Muscle of leg (tissue), 16 donors: Measurements from ENCODE around the gene ZC3H6. TPM values are rescaled to one million over a fixed set of nuclear protein-coding genes. Genes with fewer than 3 reads are reported as not detected.

Source experiments
- DNase-seq: peaks from one replicate; pipeline ENCODE4 v3.0.0; 2013
- H3K27ac ChIP-seq: one replicate; pipeline ENCODE4 v1.5.1; 2013; ENCODE audit warnings: mild to moderate bottlenecking, low read length, control low read depth
- H3K27me3 ChIP-seq: one replicate; pipeline ENCODE4 v1.6.1; 2013; ENCODE audit warnings: low read length; ENCODE audit not compliant: control insufficient read depth, insufficient read depth
- H3K36me3 ChIP-seq: one replicate; pipeline ENCODE4 v1.6.1; 2013; ENCODE audit warnings: low read length; ENCODE audit not compliant: control insufficient read depth, insufficient read depth
- H3K4me1 ChIP-seq: one replicate; pipeline ENCODE4 v1.6.1; 2013; ENCODE audit warnings: low read length; ENCODE audit not compliant: control insufficient read depth, insufficient read depth
- H3K4me3 ChIP-seq: one replicate; pipeline ENCODE4 v1.5.1; 2013; ENCODE audit warnings: low read length, control low read depth
- H3K9me3 ChIP-seq: replicated peaks from 2 replicates; pipeline ENCODE4 v1.6.1; 2013; ENCODE audit warnings: low read depth, low read length; ENCODE audit not compliant: control insufficient read depth
- WGBS: methylation state at CpG from one replicate; pipeline ENCODE4 v1.1.5; 2013; ENCODE audit warnings: missing lambda C conversion rate; ENCODE audit not compliant: insufficient coverage; 5-methylcytosine and 5-hydroxymethylcytosine counted together
- long read RNA-seq, 11 donors: transcript quantifications; one replicate each; lab custom pipeline, GENCODE V29; 2026
- polyA plus RNA-seq, 8 donors: library from polyadenylated mRNA; unstranded; fragments of 120-200 nt; gene quantifications; one replicate each; pipeline versions ENCODE4 v1.2.1 to v1.2.3, GENCODE V29; 2013; ENCODE audit warnings: inconsistent platforms in 1 of 8, low replicate concordance in 1 of 8; ENCODE audit not compliant: insufficient read length in 8 of 8, insufficient read depth in 1 of 8
- total RNA-seq: library from RNA; stranded (reverse); fragments of 120-200 nt; gene quantifications from one replicate; pipeline ENCODE4 v1.2.4, GENCODE V29; 2013

Gene ZC3H6, protein sequence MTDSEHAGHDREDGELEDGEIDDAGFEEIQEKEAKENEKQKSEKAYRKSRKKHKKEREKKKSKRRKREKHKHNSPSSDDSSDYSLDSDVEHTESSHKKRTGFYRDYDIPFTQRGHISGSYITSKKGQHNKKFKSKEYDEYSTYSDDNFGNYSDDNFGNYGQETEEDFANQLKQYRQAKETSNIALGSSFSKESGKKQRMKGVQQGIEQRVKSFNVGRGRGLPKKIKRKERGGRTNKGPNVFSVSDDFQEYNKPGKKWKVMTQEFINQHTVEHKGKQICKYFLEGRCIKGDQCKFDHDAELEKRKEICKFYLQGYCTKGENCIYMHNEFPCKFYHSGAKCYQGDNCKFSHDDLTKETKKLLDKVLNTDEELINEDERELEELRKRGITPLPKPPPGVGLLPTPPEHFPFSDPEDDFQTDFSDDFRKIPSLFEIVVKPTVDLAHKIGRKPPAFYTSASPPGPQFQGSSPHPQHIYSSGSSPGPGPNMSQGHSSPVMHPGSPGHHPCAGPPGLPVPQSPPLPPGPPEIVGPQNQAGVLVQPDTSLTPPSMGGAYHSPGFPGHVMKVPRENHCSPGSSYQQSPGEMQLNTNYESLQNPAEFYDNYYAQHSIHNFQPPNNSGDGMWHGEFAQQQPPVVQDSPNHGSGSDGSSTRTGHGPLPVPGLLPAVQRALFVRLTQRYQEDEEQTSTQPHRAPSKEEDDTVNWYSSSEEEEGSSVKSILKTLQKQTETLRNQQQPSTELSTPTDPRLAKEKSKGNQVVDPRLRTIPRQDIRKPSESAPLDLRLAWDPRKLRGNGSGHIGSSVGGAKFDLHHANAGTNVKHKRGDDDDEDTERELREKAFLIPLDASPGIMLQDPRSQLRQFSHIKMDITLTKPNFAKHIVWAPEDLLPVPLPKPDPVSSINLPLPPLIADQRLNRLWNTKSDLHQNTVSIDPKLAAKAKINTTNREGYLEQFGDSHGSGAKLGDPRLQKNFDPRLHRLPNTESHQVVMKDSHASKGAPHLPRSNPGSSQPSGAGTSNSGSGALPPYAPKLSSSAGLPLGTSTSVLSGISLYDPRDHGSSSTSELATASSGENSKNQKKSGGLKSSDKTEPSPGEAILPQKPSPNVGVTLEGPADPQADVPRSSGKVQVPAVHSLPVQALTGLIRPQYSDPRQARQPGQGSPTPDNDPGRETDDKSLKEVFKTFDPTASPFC
- total RNA-seq (8.2 TPM), polyA plus RNA-seq (1 to 10 TPM; 3.3 to 5.7 (median 4.4) TPM)
- long read RNA-seq, donor 1: 0 reads
- long read RNA-seq, donor 2: 0 reads
- long read RNA-seq, donor 3: 0 reads
- long read RNA-seq, donor 4: 0 reads
- long read RNA-seq, donor 5, full-length matches to known transcripts: 1 of 1 reads
- long read RNA-seq, donor 5, partial matches to known transcripts: 0 of 1 reads
- long read RNA-seq, donor 5, other reads (novel, unspliced or antisense): 0 of 1 reads
- long read RNA-seq, donor 6, partial matches to known transcripts: 8 of 8 reads
- long read RNA-seq, donor 6, other reads (novel, unspliced or antisense): 0 of 8 reads
- long read RNA-seq, donor 7, partial matches to known transcripts: 18 of 18 reads
- long read RNA-seq, donor 7, other reads (novel, unspliced or antisense): 0 of 18 reads
- long read RNA-seq, donor 8: 0 reads
- long read RNA-seq, donor 9: 0 reads
- long read RNA-seq, donor 10, partial matches to known transcripts: 5 of 5 reads
- long read RNA-seq, donor 10, other reads (novel, unspliced or antisense): 0 of 5 reads
- long read RNA-seq, donor 11, partial matches to known transcripts: 15 of 15 reads
- long read RNA-seq, donor 11, other reads (novel, unspliced or antisense): 0 of 15 reads

DNA sequence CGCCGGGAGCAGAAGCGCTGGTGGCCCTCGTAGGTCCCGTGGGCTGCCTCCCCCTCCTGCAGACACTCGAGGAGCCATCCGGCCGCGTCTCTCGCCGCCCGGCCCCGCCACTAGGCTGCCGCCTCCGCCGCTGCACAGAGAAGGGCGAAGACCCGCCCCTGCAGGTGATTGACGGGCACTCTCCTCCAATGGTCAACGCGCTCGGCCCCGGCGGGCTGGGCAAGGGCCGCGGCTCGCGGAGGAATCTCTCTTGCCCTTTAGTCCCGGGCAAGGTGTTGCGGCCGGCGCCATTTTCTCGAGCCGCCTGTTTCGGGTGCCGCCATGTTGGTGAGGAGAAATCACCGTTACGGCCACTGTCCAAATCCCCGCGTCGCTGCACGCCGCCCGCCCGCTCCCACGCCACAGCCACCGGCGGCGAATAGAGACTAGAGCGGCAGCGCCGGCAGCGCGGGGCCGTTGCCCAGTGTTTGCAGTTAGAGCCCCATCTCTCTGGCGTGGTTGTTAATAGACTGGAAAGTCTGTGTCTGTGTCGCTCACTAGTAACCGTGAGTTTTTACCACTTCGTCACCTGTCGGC, at the start of gene ZC3H6:
Gene ZC3H6 (plus strand): TSS at position 287 of the 576 bp plus-strand sequence. CDS start 398 bp downstream, outside the sequence.
- Histone ChIP-seq H3K4me3 (peak within 1 kb of the TSS; percentile 100), H3K27me3 (no peaks in the 10 kb centered on the region), H3K4me1 (no peaks in the 10 kb centered on the region), H3K27ac (peak within 1 kb of the TSS; percentile 100), H3K36me3 (no peaks in the 10 kb centered on the region), H3K9me3 (no peaks in the 10 kb centered on the region)
- DNase-seq: peak; percentile 99
- WGBS: 0% methylated on average over 53 of the region's 60 CpGs

DNA sequence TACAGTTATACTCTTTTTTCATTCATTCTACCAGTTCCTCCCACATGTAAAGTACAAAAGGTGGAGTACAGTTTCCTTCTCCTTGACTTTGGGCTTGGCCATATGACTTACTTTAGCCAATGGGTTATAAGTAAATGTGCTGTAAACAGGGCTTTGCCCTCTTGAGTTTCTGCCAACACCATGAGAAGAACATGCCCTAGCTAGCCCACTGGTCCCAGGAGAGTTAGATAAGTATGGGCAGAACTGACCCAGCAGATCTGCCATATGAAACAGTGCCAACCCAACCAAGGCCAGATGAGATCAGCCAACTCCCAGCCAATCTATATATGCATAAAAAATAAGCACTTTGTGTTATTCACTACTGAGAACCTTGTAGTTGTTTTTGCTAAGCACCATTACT, 46.0 kb upstream of the ZC3H6 start:
- H3K9me3 ChIP-seq: no peaks in the 10 kb centered on the region
- H3K36me3 ChIP-seq: no peaks in the 10 kb centered on the region
- H3K27me3 ChIP-seq: no peaks in the 10 kb centered on the region
- no peak for DNase-seq
- H3K27ac ChIP-seq: no peak overlapping the region
- H3K4me3 ChIP-seq: no peak overlapping the region
- H3K4me1 ChIP-seq: no peaks in the 10 kb centered on the region

DNA sequence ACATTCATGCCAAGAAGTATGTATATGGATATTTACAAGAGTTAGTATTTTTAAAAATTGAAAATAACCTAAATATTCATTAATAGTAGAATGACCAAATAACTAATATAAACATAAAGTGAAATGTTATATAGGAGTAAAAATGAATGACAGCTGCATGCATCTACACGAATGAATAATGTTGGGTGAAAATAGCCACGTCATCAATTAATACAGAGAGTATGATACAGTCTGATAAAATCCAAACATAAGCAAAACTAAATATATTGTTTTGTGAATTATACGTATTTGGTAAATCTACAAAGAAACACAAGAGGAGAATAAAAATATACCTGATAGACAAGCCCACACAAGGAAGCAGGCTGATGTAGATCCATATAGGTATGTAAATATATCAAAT, 45.0 kb upstream of the ZC3H6 start:
- Histone ChIP-seq H3K36me3 (no peaks in the 10 kb centered on the region), H3K9me3 (no peaks in the 10 kb centered on the region), H3K27ac (no peak overlapping the region), H3K4me3 (no peak overlapping the region), H3K4me1 (no peaks in the 10 kb centered on the region), H3K27me3 (no peaks in the 10 kb centered on the region)
- no peak for DNase-seq
- no CpG with 5 or more reads among the region's 3 CpGs for WGBS

DNA sequence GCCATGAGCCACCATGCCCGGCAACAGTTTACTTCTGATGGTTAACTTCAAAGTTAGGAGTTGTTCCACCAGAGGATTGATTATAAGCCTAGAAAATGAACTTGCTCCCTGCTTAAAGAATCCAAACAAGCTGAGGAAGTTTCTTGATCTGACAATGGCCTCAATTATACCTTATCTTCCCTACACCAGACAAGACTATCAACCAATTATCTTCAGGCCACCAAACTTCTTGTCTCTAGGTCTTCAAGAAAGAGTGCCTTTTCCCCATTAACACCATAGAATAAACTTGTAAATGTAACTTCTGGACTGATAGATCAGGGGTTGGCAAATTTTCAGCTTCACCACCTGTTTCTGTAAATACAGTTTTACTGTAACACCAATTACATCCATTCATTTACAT, 35.5 kb upstream of the ZC3H6 start:
- no peaks in the 10 kb centered on the region for H3K9me3 ChIP-seq
- no peak overlapping the region for H3K4me3 ChIP-seq
- 80% methylated on average over 1 of the region's 1 CpG for WGBS
- no peak for DNase-seq
- H3K36me3 ChIP-seq: peaks cover 9% of the 10 kb centered on the region
- no peaks in the 10 kb centered on the region for H3K4me1 ChIP-seq
- no peaks in the 10 kb centered on the region for H3K27me3 ChIP-seq
- no peak overlapping the region for H3K27ac ChIP-seq

DNA sequence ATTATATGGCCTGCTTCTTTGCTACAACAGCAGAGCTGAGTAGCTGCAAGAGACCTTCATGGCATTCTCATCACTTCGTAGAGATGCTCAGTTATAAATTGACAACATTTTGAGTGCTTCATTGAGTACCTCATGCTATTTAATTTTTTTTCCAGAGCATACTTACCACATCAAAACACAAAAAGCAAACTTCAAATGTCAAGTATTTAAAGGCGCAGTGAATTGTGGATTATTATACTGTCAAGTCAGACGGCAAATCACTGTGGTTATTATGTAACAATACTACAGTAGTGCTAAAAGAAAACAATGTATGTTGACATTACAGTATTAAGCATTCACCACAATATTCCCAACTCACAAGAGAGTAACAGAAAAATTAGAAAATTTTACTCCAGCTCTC, 33.0 kb upstream of the ZC3H6 start:
- WGBS: no CpG with 5 or more reads among the region's 3 CpGs

DNA sequence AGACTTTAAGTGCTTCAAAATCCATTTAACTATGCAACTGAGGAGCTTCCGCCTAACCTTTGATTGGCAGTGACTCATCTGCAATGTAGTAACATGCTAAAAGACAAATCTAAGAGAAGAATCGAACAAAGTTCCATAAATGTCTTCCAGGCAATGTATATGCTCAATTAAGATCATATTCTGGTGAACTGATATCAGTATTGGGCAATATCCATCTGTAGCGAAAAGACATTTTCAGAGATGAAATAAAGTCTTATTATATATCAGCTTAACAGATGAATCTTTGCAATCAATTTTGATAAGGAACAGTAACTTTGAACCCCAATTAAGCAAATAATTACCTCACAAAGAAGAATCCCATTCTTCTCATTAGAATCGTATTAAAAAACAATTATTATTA, 32.2 kb upstream of the ZC3H6 start:
- WGBS: no CpG with 5 or more reads among the region's 4 CpGs
- Histone ChIP-seq H3K36me3 (peaks cover 21% of the 10 kb centered on the region), H3K4me1 (no peaks in the 10 kb centered on the region), H3K27ac (no peak overlapping the region), H3K27me3 (no peaks in the 10 kb centered on the region), H3K4me3 (no peak overlapping the region), H3K9me3 (peaks cover 3% of the 10 kb centered on the region)
- DNase-seq: no peak

More for the DNA sequence above, 33.0 kb upstream of the ZC3H6 start:
- Histone ChIP-seq H3K4me1 (no peaks in the 10 kb centered on the region), H3K27me3 (no peaks in the 10 kb centered on the region), H3K9me3 (peaks cover 3% of the 10 kb centered on the region), H3K4me3 (no peak overlapping the region), H3K36me3 (peaks cover 14% of the 10 kb centered on the region), H3K27ac (no peak overlapping the region)
- DNase-seq: no peak

DNA sequence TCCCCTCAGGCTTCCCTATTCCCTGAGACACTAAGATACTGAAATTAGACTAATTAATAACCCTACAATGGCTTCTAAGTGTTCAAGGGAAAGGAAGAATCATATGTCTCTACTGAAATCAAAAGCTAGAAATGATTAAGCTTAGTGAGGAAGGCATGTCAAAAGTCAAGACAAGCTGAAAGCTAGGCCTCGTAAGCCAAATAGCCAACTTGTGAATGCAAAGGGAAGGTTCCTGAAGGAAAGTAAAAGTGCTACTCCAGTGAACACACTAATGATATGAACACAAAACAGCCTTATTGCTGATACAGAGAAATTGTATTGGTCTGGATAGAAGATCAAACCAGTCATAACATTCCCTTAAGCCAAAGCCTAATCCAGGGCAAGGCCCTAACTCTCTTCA, 30.5 kb upstream of the ZC3H6 start:
- peaks cover 3% of the 10 kb centered on the region for H3K9me3 ChIP-seq
- H3K36me3 ChIP-seq: peaks cover 26% of the 10 kb centered on the region
- no peak overlapping the region for H3K4me3 ChIP-seq
- 100% methylated on average over 1 of the region's 1 CpG for WGBS
- H3K4me1 ChIP-seq: no peaks in the 10 kb centered on the region
- H3K27me3 ChIP-seq: no peaks in the 10 kb centered on the region
- no peak for DNase-seq
- H3K27ac ChIP-seq: no peak overlapping the region

DNA sequence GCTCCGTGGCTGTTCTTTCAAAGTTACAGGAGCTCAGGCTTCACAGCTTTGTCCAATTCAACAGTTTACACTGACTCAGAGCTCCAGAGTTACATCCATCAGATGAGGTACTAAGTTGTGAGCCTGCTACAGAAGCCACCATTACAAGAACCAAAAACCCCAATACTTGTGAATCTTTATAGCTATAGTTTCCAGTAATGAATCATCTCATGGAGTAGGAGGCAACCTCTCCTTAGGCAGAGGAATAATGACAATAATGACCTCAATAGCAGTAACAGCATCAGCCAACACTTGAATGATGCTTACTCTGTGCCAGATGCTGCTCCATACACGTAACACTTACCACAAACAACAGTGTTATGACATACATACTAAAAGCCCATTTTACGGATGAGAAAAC, 24.1 kb upstream of the ZC3H6 start:
- DNase-seq: no peak
- no peak overlapping the region for H3K4me3 ChIP-seq
- peaks cover 1% of the 10 kb centered on the region for H3K9me3 ChIP-seq
- no peaks in the 10 kb centered on the region for H3K4me1 ChIP-seq
- H3K27me3 ChIP-seq: no peaks in the 10 kb centered on the region
- 67% methylated on average over 1 of the region's 3 CpGs for WGBS
- H3K27ac ChIP-seq: no peak overlapping the region
- H3K36me3 ChIP-seq: peaks cover 19% of the 10 kb centered on the region

DNA sequence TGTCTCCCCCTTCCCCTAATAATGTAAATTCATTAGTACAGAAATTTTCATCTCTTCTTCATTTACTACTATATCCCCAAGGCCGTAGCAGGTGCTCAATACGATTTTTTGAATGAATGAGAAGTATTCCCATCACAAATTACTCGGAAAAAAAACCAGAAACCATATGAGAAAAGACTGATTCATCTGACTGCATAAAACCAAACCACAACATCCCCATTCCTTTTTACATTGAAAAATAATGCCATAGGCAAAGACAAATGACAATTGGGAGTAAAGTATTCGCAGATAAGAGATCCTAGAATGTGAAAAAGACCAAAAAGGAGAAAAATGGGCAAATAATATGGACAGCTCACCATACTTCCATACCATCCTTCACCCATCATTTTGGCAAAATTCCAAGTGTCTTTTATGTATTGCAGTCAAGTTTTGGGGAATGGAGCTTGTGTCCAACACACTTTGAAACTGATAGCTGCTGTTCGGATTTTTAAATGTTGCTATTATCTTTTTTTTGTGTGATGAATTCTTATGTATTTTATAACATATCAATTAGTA, 22.1 kb upstream of the ZC3H6 start:
- H3K4me3 ChIP-seq: no peak overlapping the region
- no peak for DNase-seq
- H3K4me1 ChIP-seq: no peaks in the 10 kb centered on the region

More for the DNA sequence above, 22.1 kb upstream of the ZC3H6 start:
- no peak overlapping the region for H3K27ac ChIP-seq
- peaks cover 5% of the 10 kb centered on the region for H3K36me3 ChIP-seq
- no peaks in the 10 kb centered on the region for H3K27me3 ChIP-seq
- no CpG with 5 or more reads among the region's 5 CpGs for WGBS
- no peaks in the 10 kb centered on the region for H3K9me3 ChIP-seq
